Measurements from ENCODE around the gene PLEKHD1.

DNA sequence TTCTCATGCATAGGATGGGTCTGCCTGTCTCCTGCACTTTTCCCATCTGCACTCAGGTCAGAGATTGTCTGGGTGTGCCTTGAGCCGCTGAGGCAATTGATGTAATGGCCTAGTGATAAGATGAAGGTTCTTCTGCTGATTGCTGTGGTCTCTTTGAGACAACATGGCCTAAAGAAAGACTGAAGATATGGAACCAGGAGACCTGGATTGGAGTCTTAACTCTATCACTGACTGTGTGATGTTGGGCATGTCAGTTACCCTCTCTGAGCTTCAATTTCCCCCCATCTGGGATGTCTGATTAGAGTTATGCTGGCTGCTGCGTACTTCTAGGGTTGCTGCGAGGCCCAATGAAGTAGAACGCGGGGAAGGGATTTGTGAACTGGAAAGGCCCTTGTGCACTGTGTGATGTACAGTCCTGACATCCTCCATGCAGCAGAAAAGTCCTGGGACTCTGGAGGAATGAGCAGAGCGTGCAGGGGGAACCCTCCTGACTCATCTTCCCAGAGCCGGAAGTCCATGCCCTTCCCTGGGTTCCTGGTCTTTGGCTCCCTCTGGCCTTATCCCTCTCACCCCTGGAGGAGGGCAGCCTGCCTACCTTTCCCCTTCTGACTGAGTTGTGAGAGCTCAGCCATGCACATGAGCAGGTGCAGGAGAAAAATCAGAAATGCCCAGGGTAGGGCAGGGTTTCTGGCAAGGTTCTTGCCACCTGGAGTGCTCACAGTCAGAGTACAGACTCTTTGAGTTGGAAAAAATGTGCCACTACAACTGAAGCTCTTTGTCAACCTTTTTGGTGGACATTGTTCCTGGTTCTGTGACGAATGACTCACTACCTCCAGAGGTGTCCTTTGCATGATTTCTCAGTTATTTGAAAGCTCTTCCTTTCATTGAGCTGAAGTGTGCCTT is 21.1 kb downstream of the PLEKHD1 start:
- TF ChIP-seq, protein P1, sequence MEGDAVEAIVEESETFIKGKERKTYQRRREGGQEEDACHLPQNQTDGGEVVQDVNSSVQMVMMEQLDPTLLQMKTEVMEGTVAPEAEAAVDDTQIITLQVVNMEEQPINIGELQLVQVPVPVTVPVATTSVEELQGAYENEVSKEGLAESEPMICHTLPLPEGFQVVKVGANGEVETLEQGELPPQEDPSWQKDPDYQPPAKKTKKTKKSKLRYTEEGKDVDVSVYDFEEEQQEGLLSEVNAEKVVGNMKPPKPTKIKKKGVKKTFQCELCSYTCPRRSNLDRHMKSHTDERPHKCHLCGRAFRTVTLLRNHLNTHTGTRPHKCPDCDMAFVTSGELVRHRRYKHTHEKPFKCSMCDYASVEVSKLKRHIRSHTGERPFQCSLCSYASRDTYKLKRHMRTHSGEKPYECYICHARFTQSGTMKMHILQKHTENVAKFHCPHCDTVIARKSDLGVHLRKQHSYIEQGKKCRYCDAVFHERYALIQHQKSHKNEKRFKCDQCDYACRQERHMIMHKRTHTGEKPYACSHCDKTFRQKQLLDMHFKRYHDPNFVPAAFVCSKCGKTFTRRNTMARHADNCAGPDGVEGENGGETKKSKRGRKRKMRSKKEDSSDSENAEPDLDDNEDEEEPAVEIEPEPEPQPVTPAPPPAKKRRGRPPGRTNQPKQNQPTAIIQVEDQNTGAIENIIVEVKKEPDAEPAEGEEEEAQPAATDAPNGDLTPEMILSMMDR (IDR thresholded peaks at IDR 0.05; ENCODE audit: low read depth, low read length, poor library complexity, severe bottlenecking), result no peak
- TF ChIP-seq EZH2phosphoT487 (IDR thresholded peaks at IDR 0.05; ENCODE audit: borderline replicate concordance, low read length), result no peak
